K562 (cell line): Measurements from ENCODE around the gene PIGQ.

Source experiments
- BHLHE40 ChIP-seq: IDR thresholded peaks from 2 replicates; pipeline ENCODE4 v1.6.1; 2011; ENCODE audit warnings: low read length, improper control_type of control experiment
- CCAR2 ChIP-seq: fragments of 200-400 bp; formaldehyde crosslinking; IDR thresholded peaks from 2 replicates; pipeline ENCODE4 v1.6.1; 2017; ENCODE audit warnings: mild to moderate bottlenecking, low read depth, low read length
- HCFC1 ChIP-seq: IDR thresholded peaks from 2 replicates; pipeline ENCODE4 v1.6.1; 2012; ENCODE audit warnings: low read depth, low read length, improper control_type of control experiment
- MEF2A ChIP-seq: IDR thresholded peaks from 2 replicates; pipeline ENCODE4 v1.6.1; 2011; ENCODE audit warnings: low read depth, mild to moderate bottlenecking, low read length, moderate library complexity; ENCODE audit not compliant: control insufficient read depth
- RAD21 ChIP-seq, 2 experiments: fragments of 250-450 bp in 1 of 2; fragments of 450-650 bp in 1 of 2; sonication (Bioruptor Pico) in 1 of 2; formaldehyde crosslinking in 1 of 2; IDR thresholded peaks in 1 of 2; conservative IDR thresholded peaks in 1 of 2; 2 replicates each; pipeline versions ENCODE4 v1.4.0 to v1.8.0; 2020 to 2022; ENCODE audit warnings: mild to moderate bottlenecking in 2 of 2, moderate library complexity in 1 of 2
- SETDB1 ChIP-seq: IDR thresholded peaks from one replicate; pipeline ENCODE4 v1.6.1; 2012; ENCODE audit warnings: low read length, control low read depth, inconsistent platforms
- SIN3B ChIP-seq: fragments of 450-650 bp; IDR thresholded peaks from 2 replicates; pipeline ENCODE4 v1.6.1; 2017; ENCODE audit warnings: low read depth, mild to moderate bottlenecking, moderate library complexity
- ZNF561 ChIP-seq: fragments of 450-650 bp; formaldehyde crosslinking; conservative IDR thresholded peaks from 2 replicates; pipeline ENCODE4 v1.4.0; 2020; ENCODE audit warnings: mild to moderate bottlenecking, moderate library complexity

DNA sequence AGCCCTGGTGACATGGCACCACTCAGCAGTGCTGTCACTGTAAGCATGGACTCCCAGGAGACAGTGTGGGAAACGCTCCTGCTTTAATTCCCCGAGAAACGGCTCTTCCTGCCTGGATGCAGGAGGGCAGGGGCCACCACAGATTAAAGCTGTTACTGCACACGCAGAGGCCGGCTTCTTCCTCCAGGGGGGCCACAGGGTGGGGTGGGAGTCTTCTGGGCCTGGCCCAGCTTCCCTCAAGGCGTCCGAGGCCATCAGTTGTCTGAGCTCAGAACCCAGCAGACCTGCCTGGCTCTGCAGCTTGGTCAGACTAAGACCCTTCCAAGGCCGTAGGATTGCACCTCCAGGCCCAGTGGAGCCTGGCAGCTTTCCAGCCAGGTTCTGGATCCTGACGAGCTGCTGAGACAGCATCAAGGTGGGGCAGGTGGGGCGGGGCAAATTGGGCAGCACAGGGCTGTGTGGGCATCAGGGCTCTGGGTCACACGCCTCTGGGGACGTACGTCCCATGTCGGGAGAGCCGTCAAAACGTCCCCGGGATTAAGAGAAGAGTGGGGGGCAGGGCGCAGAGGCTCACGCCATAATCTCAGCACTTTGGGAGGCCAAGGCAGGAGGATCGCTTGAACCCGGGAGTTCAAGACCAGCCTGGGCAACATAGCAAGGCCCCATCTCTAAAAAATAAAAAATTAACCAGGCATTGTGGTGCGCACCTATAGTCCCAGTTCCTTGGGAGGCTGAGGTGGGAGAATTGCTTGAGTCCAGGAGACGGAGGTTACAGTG is 47.3 kb upstream of the PIGQ start:
- TF ChIP-seq CCAR2 (no peak), ZNF561 (CRISPR knock-in tag) (no peak), BHLHE40 (no peak), RAD21 (CRISPR knock-in tag; conservative IDR thresholded peaks at IDR 0.05 in 1 of 2, IDR thresholded peaks at IDR 0.05 in 1 of 2) (no peak), SIN3B (no peak), SETDB1 (no peak), HCFC1 (no peak), MEF2A (no peak)
